ENCODE measurements around the gene CCDC149.

CCDC149 gene

DNA sequence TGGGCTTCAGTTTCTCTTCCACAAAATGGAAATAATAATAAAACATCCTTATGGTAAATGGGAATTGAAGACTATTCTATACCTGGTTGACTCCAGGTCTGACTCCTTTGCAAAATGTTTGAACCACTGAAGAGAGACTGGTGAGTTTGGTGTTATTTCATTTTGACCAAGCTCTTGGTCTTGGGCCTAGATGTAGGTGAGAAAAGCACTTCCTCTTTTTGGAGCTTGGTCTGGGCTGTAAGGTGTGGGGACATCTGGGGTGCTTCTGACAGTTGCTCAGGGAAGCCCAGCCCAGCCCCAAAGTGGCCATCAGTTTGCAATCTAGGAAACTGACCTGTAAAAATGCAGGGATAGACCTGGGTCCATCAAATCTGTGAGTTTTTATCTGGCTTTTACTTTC lies 144.2 kb downstream of the CCDC149 start:
- ATAC-seq: no peak
- TF ChIP-seq GLIS3 (CRISPR knock-in tag; IDR thresholded peaks at IDR 0.05) (no peak), RARB (CRISPR knock-in tag; IDR thresholded peaks at IDR 0.05) (no peak), PPARA (CRISPR knock-in tag; IDR thresholded peaks at IDR 0.05; ENCODE audit: borderline replicate concordance) (no peak), ZNF8 (CRISPR knock-in tag; IDR thresholded peaks at IDR 0.05) (no peak), ZC3H10 (CRISPR knock-in tag; IDR thresholded peaks at IDR 0.05) (no peak), ZNF565 (CRISPR knock-in tag; conservative IDR thresholded peaks at IDR 0.05; ENCODE audit: low read depth) (no peak), ESRRG (CRISPR knock-in tag; IDR thresholded peaks at IDR 0.05) (no peak), TCF4 (CRISPR knock-in tag; IDR thresholded peaks at IDR 0.05; ENCODE audit: borderline replicate concordance) (no peak)
- TF ChIP-seq, protein P1, sequence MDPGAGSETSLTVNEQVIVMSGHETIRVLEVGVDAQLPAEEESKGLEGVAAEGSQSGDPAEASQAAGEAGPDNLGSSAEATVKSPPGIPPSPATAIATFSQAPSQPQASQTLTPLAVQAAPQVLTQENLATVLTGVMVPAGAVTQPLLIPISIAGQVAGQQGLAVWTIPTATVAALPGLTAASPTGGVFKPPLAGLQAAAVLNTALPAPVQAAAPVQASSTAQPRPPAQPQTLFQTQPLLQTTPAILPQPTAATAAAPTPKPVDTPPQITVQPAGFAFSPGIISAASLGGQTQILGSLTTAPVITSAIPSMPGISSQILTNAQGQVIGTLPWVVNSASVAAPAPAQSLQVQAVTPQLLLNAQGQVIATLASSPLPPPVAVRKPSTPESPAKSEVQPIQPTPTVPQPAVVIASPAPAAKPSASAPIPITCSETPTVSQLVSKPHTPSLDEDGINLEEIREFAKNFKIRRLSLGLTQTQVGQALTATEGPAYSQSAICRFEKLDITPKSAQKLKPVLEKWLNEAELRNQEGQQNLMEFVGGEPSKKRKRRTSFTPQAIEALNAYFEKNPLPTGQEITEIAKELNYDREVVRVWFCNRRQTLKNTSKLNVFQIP (CRISPR knock-in tag; IDR thresholded peaks at IDR 0.05; ENCODE audit: borderline replicate concordance, low read depth): no peak
- TF ChIP-seq, protein P2, sequence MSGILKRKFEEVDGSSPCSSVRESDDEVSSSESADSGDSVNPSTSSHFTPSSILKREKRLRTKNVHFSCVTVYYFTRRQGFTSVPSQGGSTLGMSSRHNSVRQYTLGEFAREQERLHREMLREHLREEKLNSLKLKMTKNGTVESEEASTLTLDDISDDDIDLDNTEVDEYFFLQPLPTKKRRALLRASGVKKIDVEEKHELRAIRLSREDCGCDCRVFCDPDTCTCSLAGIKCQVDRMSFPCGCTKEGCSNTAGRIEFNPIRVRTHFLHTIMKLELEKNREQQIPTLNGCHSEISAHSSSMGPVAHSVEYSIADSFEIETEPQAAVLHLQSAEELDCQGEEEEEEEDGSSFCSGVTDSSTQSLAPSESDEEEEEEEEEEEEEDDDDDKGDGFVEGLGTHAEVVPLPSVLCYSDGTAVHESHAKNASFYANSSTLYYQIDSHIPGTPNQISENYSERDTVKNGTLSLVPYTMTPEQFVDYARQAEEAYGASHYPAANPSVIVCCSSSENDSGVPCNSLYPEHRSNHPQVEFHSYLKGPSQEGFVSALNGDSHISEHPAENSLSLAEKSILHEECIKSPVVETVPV (CRISPR knock-in tag; IDR thresholded peaks at IDR 0.05): no peak

DNA sequence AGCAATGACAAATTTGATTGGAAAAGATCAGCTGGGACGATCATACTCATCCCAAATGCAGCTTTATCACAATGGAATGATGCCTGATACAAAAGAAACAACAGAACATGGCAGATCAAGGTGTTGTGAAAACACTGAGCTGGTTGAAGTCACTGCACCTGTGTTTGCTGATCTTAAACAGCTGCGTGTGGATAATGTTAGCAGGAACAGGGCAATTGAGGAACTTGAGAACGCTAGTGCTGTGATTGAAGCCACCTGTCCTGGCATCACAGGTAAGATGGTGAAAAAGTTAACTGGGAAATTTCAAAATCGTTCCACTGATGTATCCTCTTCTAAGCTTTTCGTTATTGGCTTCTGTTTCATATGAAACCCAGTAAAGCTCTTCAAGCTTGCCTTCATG lies 144.8 kb downstream of the CCDC149 start:
- no peak for ATAC-seq
- TF ChIP-seq ZNF565 (CRISPR knock-in tag; conservative IDR thresholded peaks at IDR 0.05; ENCODE audit: low read depth) (no peak), GLIS3 (CRISPR knock-in tag; IDR thresholded peaks at IDR 0.05) (no peak), ZNF70 (CRISPR knock-in tag; IDR thresholded peaks at IDR 0.05) (no peak), ZFP30 (CRISPR knock-in tag; IDR thresholded peaks at IDR 0.05) (no peak), BACH2 (CRISPR knock-in tag; IDR thresholded peaks at IDR 0.05; ENCODE audit: borderline replicate concordance) (no peak), SNAI2 (CRISPR knock-in tag; IDR thresholded peaks at IDR 0.05) (no peak), ARNTL (CRISPR knock-in tag; IDR thresholded peaks at IDR 0.05; ENCODE audit: borderline replicate concordance, low read depth) (no peak), RARB (CRISPR knock-in tag; IDR thresholded peaks at IDR 0.05) (no peak), TOX (CRISPR knock-in tag; IDR thresholded peaks at IDR 0.05; ENCODE audit: borderline replicate concordance) (no peak), ISL1 (CRISPR knock-in tag; IDR thresholded peaks at IDR 0.05) (no peak), OSR1 (CRISPR knock-in tag; IDR thresholded peaks at IDR 0.05) (no peak)
- TF ChIP-seq, protein P2 (CRISPR knock-in tag; IDR thresholded peaks at IDR 0.05): no peak
- TF ChIP-seq, protein P1 (CRISPR knock-in tag; IDR thresholded peaks at IDR 0.05; ENCODE audit: borderline replicate concordance, low read depth): no peak
- TF ChIP-seq, protein P3, sequence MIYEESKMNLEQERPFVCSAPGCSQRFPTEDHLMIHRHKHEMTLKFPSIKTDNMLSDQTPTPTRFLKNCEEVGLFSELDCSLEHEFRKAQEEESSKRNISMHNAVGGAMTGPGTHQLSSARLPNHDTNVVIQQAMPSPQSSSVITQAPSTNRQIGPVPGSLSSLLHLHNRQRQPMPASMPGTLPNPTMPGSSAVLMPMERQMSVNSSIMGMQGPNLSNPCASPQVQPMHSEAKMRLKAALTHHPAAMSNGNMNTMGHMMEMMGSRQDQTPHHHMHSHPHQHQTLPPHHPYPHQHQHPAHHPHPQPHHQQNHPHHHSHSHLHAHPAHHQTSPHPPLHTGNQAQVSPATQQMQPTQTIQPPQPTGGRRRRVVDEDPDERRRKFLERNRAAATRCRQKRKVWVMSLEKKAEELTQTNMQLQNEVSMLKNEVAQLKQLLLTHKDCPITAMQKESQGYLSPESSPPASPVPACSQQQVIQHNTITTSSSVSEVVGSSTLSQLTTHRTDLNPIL (CRISPR knock-in tag; IDR thresholded peaks at IDR 0.05; ENCODE audit: low read depth): no peak
- TF ChIP-seq, protein P4, sequence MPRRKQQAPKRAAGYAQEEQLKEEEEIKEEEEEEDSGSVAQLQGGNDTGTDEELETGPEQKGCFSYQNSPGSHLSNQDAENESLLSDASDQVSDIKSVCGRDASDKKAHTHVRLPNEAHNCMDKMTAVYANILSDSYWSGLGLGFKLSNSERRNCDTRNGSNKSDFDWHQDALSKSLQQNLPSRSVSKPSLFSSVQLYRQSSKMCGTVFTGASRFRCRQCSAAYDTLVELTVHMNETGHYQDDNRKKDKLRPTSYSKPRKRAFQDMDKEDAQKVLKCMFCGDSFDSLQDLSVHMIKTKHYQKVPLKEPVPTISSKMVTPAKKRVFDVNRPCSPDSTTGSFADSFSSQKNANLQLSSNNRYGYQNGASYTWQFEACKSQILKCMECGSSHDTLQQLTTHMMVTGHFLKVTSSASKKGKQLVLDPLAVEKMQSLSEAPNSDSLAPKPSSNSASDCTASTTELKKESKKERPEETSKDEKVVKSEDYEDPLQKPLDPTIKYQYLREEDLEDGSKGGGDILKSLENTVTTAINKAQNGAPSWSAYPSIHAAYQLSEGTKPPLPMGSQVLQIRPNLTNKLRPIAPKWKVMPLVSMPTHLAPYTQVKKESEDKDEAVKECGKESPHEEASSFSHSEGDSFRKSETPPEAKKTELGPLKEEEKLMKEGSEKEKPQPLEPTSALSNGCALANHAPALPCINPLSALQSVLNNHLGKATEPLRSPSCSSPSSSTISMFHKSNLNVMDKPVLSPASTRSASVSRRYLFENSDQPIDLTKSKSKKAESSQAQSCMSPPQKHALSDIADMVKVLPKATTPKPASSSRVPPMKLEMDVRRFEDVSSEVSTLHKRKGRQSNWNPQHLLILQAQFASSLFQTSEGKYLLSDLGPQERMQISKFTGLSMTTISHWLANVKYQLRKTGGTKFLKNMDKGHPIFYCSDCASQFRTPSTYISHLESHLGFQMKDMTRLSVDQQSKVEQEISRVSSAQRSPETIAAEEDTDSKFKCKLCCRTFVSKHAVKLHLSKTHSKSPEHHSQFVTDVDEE (CRISPR knock-in tag; IDR thresholded peaks at IDR 0.05): no peak

All from SK-N-SH treated with all-trans-retinoic acid at 6 μM for 48 hours (cell line).